ENCODE data around the gene DMKN. TPM values are rescaled to one million over a fixed set of nuclear protein-coding genes. Genes with fewer than 3 reads are reported as not detected.

Gene DMKN
- polyA plus RNA-seq, 3 donors = not detected

- no peak overlapping the region for H2AFZ ChIP-seq (ENCODE audit: insufficient read depth, low read depth, low read length, poor library complexity, severe bottlenecking)
- H3K4me1 ChIP-seq (ENCODE audit: control insufficient read depth in 1 of 2, insufficient read depth in 2 of 2, low read length in 2 of 2) = peaks cover 10 to 12% of the 10 kb centered on the region in 2 donors
- Mint-ChIP-seq H3K4me1 (peaks cover 13% of the 10 kb centered on the region), H3K27me3 (ENCODE audit: low read depth in 3 of 3) (peaks cover 18 to 24% (median 18%) of the 10 kb centered on the region in 3 donors), H3K9me3 (peaks cover 0 to 5% (median 2%) of the 10 kb centered on the region in 7 donors), H3K27ac (no peak overlapping the region), H3K4me3 (no peak overlapping the region), H3K36me3 (peaks cover 8 to 12% of the 10 kb centered on the region in 2 donors)
- H3K4me3 ChIP-seq (replicated peaks in 1 of 3; ENCODE audit: low read depth in 2 of 3, low read length in 3 of 3) = no peak overlapping the region
- TF ChIP-seq CTCF (IDR thresholded peaks at IDR 0.05) = no peak
- intact Hi-C loops (cut with micrococcal nuclease) = no loop called here
- H3K9me3 ChIP-seq (replicated peaks in 1 of 2; ENCODE audit: control insufficient read depth in 1 of 2, insufficient read depth in 1 of 2, low read length in 2 of 2) = no peaks in the 10 kb centered on the region
- H3K27me3 ChIP-seq (ENCODE audit: control insufficient read depth in 2 of 2, insufficient read depth in 2 of 2, low read length in 2 of 2) = peaks cover 0 to 11% of the 10 kb centered on the region in 2 donors
- H3K9ac ChIP-seq (ENCODE audit: insufficient read depth, low read length, poor library complexity, severe bottlenecking) = no peak overlapping the region
- no peaks in the 10 kb centered on the region for H3K79me2 ChIP-seq (ENCODE audit: insufficient read depth, low read length)
- H4K20me1 ChIP-seq (ENCODE audit: insufficient read depth, low read length) = peaks cover 4% of the 10 kb centered on the region
- no peak overlapping the region for H3K27ac ChIP-seq (ENCODE audit: low read depth in 1 of 2, low read length in 2 of 2)
- no peak overlapping the region for H3K4me2 ChIP-seq (replicated peaks; ENCODE audit: extremely low read depth, low read length, poor library complexity, severe bottlenecking)
- WGBS (ENCODE audit: insufficient coverage) = 78% methylated on average over 11 of the region's 14 CpGs
- no peak for DNase-seq
- H3K36me3 ChIP-seq (replicated peaks in 1 of 2; ENCODE audit: control insufficient read depth in 1 of 2, insufficient read depth in 2 of 2, low read length in 2 of 2) = no peaks in the 10 kb centered on the region
These were observed 40.0 kb upstream of the DMKN start for GRCh38 chr19:35553385-35554000.

- Histone ChIP-seq H3K79me2 (ENCODE audit: insufficient read depth, low read length) (no peaks in the 10 kb centered on the region), H3K27me3 (ENCODE audit: control insufficient read depth in 2 of 2, insufficient read depth in 2 of 2, low read length in 2 of 2) (peaks cover 0 to 8% of the 10 kb centered on the region in 2 donors), H3K4me1 (ENCODE audit: control insufficient read depth in 1 of 2, insufficient read depth in 2 of 2, low read length in 2 of 2) (peaks cover 3 to 5% of the 10 kb centered on the region in 2 donors), H3K36me3 (replicated peaks in 1 of 2; ENCODE audit: control insufficient read depth in 1 of 2, insufficient read depth in 2 of 2, low read length in 2 of 2) (peaks cover 2% of the 10 kb centered on the region in 2 donors), H3K4me3 (replicated peaks in 1 of 3; ENCODE audit: low read depth in 2 of 3, low read length in 3 of 3) (no peak overlapping the region), H3K27ac (ENCODE audit: low read depth in 1 of 2, low read length in 2 of 2) (no peak overlapping the region), H3K4me2 (replicated peaks; ENCODE audit: extremely low read depth, low read length, poor library complexity, severe bottlenecking) (no peak overlapping the region), H3K9ac (ENCODE audit: insufficient read depth, low read length, poor library complexity, severe bottlenecking) (no peak overlapping the region), H2AFZ (ENCODE audit: insufficient read depth, low read depth, low read length, poor library complexity, severe bottlenecking) (no peak overlapping the region), H3K9me3 (replicated peaks in 1 of 2; ENCODE audit: control insufficient read depth in 1 of 2, insufficient read depth in 1 of 2, low read length in 2 of 2) (no peaks in the 10 kb centered on the region), H4K20me1 (ENCODE audit: insufficient read depth, low read length) (peaks cover 4% of the 10 kb centered on the region)
- DNase-seq = no peak
- Mint-ChIP-seq H3K4me3 (no peak overlapping the region), H3K27me3 (ENCODE audit: low read depth in 3 of 3) (peaks cover 13 to 17% (median 15%) of the 10 kb centered on the region in 3 donors), H3K27ac (peak overlapping the region in 2 of 7 donors; percentile 21 to 29), H3K36me3 (peaks cover 10 to 15% of the 10 kb centered on the region in 2 donors), H3K4me1 (peaks cover 10% of the 10 kb centered on the region), H3K9me3 (peaks cover 0 to 4% (median 2%) of the 10 kb centered on the region in 7 donors)
- intact Hi-C loops (cut with micrococcal nuclease) = no loop called here
- 87% methylated on average over 12 of the region's 13 CpGs for WGBS (ENCODE audit: insufficient coverage)
- TF ChIP-seq CTCF (IDR thresholded peaks at IDR 0.05) = no peak
These were observed 39.3 kb upstream of the DMKN start for GRCh38 chr19:35552534-35553384.
